Osteoblast (primary cell): ENCODE measurements around the gene DIS3L2. TPM values are rescaled to one million over a fixed set of nuclear protein-coding genes. Genes with fewer than 3 reads are reported as not detected.
"Not testable (repeated sequence)": the region's sequence is repeated elsewhere in the genome, so short reads cannot be mapped to it uniquely, and the experiment has no call there.

Experiments
- DNase-seq: peaks from one replicate; pipeline ENCODE4 v3.0.0; 2011; ENCODE audit warnings: low spot score, mixed read lengths; ENCODE audit not compliant: insufficient read length; ENCODE audit errors: missing footprints
- H2AFZ ChIP-seq: 2 replicates; pipeline ENCODE4 v1.6.0; 2011; ENCODE audit warnings: mild to moderate bottlenecking, low read length
- H3K27ac ChIP-seq: 2 replicates; pipeline ENCODE4 v1.5.1; 2011; ENCODE audit warnings: mild to moderate bottlenecking, low read depth, low read length, moderate library complexity
- H3K27me3 ChIP-seq: 2 replicates; pipeline ENCODE4 v1.6.0; 2012; ENCODE audit warnings: mild to moderate bottlenecking, control low read depth, inconsistent platforms, low read length, moderate library complexity; ENCODE audit not compliant: insufficient read depth
- H3K36me3 ChIP-seq: 2 replicates; pipeline ENCODE4 v1.5.1; 2011; ENCODE audit warnings: mild to moderate bottlenecking, low read length, control low read depth, moderate library complexity; ENCODE audit not compliant: insufficient read depth
- H3K4me1 ChIP-seq: 2 replicates; pipeline ENCODE4 v1.5.1; 2011; ENCODE audit warnings: mild to moderate bottlenecking, low read length, control low read depth, moderate library complexity; ENCODE audit not compliant: insufficient read depth
- H3K4me2 ChIP-seq: 2 replicates; pipeline ENCODE4 v1.6.0; 2011; ENCODE audit warnings: mild to moderate bottlenecking, low read length; ENCODE audit not compliant: insufficient read depth
- H3K4me3 ChIP-seq: fragments of 200-600 bp; sonication (generic); 3 replicates; pipeline ENCODE4 v1.5.1; 2012; ENCODE audit warnings: mild to moderate bottlenecking, low read length, inconsistent platforms; ENCODE audit not compliant: insufficient read depth
- H3K79me2 ChIP-seq: 2 replicates; pipeline ENCODE4 v1.6.0; 2012; ENCODE audit warnings: mild to moderate bottlenecking, low read length, control low read depth, inconsistent platforms; ENCODE audit not compliant: insufficient read depth
- H3K9me3 ChIP-seq: 2 replicates; pipeline ENCODE4 v1.5.1; 2011; ENCODE audit warnings: low read depth, low read length, control low read depth
- H4K20me1 ChIP-seq: 2 replicates; pipeline ENCODE4 v1.6.0; 2012; ENCODE audit warnings: mild to moderate bottlenecking, low read length, control low read depth; ENCODE audit not compliant: insufficient read depth
- total RNA-seq: library from RNA; depleted of rRNA; stranded (reverse); fragments of >200 nt; gene quantifications from 2 replicates; pipeline ENCODE4 v1.2.3, GENCODE V29; 2012
- TF ChIP-seq, protein P1 (sequence below): IDR thresholded peaks from 2 replicates; pipeline ENCODE4 v1.5.1; 2011; ENCODE audit warnings: mild to moderate bottlenecking, low read depth, low read length, moderate library complexity; ENCODE audit errors: extremely low read depth

DIS3L2 gene
- total RNA-seq, 1 donor, result 28.2 TPM

DNA sequence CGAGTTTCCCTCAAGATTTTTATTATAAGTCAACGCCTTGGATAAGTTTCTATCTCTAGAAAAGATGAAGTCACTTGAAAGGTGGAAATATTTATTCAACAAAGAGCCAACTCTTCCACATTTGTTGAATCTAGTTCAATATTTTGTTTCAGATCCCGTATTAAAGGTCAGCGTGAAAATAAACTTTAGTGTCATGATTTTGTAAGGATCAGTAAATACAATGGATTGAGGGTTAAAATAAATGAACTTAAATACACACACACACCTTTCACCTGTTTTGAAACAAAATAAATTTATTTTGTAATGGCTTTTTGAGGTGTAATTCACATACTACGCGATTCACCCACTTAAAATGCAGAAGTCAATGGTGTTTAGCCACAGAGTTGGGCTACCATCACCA is 19.3 kb upstream of the DIS3L2 start:
- Histone ChIP-seq H3K4me1 (no peaks in the 10 kb centered on the region), H3K79me2 (no peaks in the 10 kb centered on the region), H3K4me3 (no peak overlapping the region), H3K27me3 (peaks cover 16% of the 10 kb centered on the region), H2AFZ (no peak overlapping the region), H4K20me1 (no peaks in the 10 kb centered on the region), H3K36me3 (no peaks in the 10 kb centered on the region), H3K27ac (no peak overlapping the region), H3K9me3 (no peaks in the 10 kb centered on the region), H3K4me2 (no peak overlapping the region)
- TF ChIP-seq, protein P1, sequence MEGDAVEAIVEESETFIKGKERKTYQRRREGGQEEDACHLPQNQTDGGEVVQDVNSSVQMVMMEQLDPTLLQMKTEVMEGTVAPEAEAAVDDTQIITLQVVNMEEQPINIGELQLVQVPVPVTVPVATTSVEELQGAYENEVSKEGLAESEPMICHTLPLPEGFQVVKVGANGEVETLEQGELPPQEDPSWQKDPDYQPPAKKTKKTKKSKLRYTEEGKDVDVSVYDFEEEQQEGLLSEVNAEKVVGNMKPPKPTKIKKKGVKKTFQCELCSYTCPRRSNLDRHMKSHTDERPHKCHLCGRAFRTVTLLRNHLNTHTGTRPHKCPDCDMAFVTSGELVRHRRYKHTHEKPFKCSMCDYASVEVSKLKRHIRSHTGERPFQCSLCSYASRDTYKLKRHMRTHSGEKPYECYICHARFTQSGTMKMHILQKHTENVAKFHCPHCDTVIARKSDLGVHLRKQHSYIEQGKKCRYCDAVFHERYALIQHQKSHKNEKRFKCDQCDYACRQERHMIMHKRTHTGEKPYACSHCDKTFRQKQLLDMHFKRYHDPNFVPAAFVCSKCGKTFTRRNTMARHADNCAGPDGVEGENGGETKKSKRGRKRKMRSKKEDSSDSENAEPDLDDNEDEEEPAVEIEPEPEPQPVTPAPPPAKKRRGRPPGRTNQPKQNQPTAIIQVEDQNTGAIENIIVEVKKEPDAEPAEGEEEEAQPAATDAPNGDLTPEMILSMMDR, result no peak
- no peak for DNase-seq

- TF ChIP-seq, protein P1, result no peak
- Histone ChIP-seq H2AFZ (no peak overlapping the region), H3K4me2 (no peak overlapping the region), H3K27ac (no peak overlapping the region), H3K9me3 (no peaks in the 10 kb centered on the region), H3K36me3 (no peaks in the 10 kb centered on the region), H4K20me1 (no peaks in the 10 kb centered on the region), H3K79me2 (no peaks in the 10 kb centered on the region), H3K4me1 (no peaks in the 10 kb centered on the region), H3K27me3 (peaks cover 16% of the 10 kb centered on the region), H3K4me3 (no peak overlapping the region)
- peak; percentile 25 for DNase-seq
These were observed 15.2 kb upstream of the DIS3L2 start for GRCh38 chr2:231946241-231946814.

GRCh38 chr2:231947112-231947511 is 14.4 kb upstream of the DIS3L2 start:
- not testable (repeated sequence) for DNase-seq, H2AFZ ChIP-seq, H4K20me1 ChIP-seq, H3K27ac ChIP-seq, H3K4me2 ChIP-seq, H3K4me3 ChIP-seq, H3K9me3 ChIP-seq, H3K79me2 ChIP-seq, H3K4me1 ChIP-seq, H3K36me3 ChIP-seq
- H3K27me3 ChIP-seq, result peaks cover 19% of the 10 kb centered on the region

DNA sequence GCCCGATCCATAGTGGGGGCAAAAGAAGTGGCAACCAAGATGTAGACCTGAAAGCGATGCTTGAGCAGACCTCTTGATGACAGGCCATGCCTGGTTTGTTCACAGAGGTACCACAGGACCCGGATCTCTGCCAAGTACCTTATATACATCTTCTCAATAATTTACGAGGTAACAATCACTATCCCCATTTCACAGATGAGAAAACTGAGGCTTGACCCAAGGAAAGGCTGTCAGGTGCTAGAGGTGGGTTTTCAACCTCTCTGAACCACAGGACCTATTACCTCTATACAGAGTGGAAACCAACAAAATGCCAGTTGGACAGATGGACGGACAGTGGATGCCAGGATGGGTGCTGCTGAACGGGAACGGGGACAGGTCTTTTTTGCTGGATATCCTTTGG is 13.8 kb upstream of the DIS3L2 start:
- peaks cover 15% of the 10 kb centered on the region for H3K27me3 ChIP-seq
- H3K27ac ChIP-seq, result no peak overlapping the region
- DNase-seq, result no peak
- no peak overlapping the region for H3K4me2 ChIP-seq
- H4K20me1 ChIP-seq, result no peaks in the 10 kb centered on the region
- H2AFZ ChIP-seq, result no peak overlapping the region
- no peaks in the 10 kb centered on the region for H3K79me2 ChIP-seq
- H3K9me3 ChIP-seq, result no peaks in the 10 kb centered on the region
- no peaks in the 10 kb centered on the region for H3K36me3 ChIP-seq
- no peaks in the 10 kb centered on the region for H3K4me1 ChIP-seq
- TF ChIP-seq, protein P1, result no peak
- H3K4me3 ChIP-seq, result no peak overlapping the region
